ENCODE data around the gene MTMR1.

The MTMR1 gene

DNA sequence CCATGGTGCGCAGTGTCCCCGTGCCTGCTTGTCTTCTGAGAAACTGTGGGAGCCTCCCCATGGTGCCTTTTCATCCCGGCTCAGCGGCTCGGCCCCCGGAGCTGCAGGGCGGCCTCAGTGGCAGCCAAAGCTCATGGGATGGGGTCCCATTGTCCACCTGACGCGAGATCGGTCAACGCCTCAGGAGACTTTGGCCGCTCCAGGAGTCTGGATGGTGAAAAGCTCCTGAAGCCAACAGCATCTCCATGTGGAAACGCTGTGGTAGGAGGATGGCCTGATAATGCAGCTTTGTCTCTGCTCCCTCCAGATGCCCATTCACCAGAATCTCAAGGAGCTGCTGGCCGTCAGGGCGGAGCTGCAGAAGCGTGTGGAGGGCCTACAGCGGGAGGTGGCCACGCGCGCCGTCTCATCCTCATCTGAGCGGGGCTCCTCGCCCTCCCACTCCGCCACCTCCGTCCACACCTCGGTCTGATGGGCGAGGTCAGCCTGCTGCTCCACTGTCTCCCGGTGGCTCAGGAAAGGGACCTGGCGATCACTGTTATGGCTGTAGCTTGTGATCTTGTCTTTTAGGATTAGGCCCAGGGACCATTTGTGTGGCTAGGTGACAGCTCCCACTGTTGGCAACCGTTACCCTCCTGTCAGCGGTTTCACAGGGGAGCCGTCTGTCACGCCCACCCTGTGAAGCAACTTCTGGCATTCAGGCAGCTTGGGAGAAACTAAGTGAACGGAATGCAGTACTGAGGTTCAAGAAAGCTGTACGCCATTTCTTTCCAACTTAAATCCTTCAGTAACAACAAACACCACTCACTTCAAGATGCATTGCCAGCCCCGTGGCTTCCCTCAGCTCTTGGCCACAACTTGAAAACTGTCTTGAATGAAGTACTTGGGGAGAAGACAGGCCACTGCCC, 69.3 kb downstream of the MTMR1 start:
- DNase-seq (ENCODE audit: low spot score) = no peak

DNA sequence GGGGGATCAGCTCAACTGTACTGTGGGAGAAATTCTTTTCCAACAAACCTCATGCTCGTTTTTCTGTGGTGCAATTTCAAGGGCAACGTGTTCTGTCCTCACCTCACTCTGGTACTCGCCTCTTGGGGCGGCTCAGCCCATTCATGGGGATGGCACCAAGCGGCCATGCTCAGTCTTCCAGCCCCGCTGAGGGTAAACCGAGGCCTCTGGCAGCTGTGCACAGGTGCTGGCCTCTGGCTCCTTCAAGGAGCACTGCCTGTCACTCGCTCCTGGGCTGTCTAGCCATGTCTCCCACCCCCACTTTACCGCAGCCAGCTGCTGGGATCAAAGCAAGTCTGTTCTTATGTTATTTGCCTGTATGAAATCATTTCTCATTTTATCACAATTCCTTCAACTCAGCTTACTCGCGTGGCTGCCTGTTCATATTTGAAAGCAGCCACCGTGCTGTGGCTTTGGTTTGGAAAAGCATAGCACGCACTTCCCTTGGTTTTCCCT, 70.2 kb downstream of the MTMR1 start:
- DNase-seq (ENCODE audit: low spot score) = no peak

DNA sequence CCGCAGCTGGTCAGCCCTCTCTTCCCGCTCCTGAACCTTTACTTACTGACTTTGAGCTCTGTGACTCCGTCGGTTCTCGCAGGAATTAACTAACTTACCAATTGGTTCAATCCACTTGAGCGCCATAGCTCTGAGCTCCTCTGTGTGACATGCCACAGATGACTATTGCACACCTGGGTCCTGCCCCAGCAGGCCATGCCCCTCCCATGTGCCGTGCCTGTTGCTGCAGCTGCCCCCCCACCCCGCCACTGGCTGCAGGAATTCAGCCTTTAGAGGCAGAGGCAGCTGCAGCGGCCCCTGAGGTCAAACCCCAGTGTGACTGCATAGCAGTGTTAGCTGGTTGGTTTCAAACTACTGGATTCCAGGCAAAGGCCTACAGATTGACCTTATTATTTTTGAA, 70.6 kb downstream of the MTMR1 start:
- no peak for DNase-seq (ENCODE audit: low spot score)

DNA sequence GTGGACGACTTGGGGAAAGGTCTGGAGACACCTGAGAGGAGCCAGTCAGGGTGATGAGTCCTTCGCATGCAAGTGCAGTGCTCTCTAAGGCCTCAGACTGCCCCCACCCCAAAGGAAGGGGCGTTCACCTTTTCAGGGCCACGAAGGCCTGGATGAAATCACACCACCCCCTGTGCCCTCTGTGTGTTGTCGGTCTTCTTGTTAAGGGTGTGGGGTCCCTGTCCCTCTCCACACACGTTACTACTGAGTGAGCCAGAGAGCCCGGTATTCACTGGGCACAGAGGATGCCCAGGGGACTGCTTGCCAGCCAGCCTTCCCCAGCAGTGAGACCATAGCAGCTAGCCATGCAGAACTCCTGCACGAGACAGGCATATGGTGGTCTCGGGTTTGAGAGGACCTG, 72.0 kb downstream of the MTMR1 start:
- DNase-seq (ENCODE audit: low spot score) = no peak

DNA sequence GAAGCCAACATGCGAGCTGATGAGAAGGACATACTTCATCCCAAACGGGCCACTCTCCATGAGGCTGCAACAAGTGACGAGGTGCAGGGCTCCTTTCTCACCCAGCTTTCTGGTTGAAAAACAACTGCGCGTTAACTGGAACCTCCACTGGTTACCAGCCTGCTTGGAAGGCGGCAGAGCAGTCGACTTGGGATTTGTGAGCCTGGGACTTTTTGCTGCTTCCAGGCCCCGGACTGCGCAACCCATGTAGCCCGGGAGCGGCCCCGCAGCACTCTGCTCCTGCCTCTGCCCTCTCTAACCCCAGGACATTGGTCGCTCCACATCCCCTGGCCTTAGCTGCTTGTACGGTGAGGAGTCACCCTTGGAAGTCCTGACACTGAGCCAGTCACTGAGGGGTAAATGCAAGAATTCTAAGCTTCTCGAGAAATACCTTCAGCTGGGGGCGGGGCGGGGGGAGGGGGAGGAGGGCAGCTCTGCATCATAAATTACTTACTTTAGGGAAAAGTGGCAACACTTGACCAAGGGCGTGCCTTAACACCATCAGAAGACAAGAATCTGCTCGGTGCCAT, 72.7 kb downstream of the MTMR1 start:
- no peak for DNase-seq (ENCODE audit: low spot score)

DNA sequence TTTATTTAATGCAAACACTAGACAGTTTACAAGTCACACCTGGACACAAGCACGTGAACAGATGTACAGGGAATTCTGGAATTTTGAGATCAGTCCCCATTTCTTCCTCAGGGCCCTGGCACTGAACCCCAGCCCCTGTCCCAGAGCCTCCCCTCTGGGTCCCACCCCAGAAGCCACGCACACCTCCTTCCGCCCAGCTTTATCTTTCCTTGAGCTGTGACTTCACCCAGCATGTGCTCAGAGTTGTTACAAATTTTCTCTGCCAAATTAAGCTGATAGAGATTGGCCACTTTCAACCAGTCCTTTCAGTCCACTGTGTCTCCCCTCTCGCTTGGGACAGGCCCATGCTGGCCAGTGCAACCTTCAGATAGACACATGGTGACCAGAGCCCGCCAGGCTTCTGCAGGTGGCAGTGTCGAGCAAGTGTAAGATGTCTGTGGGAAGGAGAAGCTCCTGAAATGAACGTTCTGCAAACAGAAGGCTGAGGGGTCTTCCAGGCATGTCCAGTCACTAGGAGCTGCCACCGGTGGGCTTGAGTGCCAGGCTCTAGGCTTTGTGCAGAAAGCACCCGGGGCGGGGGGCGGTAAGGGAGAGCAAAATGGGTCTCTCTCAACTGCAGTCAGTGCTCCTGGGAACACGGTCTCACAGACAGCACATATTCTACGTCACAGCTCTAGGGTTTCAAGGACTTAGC, 73.3 kb downstream of the MTMR1 start:
- no peak for DNase-seq (ENCODE audit: low spot score)

DNA sequence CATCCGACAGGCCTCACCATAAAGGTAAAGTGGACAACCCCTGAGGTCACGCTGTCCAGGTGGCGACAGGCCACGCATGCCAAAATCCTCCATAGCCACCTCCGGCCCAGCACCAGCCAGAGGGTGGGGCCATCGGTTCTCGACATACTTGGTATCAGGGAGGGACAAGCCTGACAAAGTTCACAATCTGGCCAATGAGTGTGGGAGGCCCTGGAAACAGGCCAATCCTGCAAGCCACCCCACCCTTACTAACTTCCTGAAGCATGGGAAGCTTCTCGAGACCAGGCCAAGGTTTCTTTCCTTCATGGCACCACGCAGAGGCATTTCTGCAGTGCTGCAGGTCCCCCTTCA, 73.8 kb downstream of the MTMR1 start:
- DNase-seq (ENCODE audit: low spot score) = no peak

DNA sequence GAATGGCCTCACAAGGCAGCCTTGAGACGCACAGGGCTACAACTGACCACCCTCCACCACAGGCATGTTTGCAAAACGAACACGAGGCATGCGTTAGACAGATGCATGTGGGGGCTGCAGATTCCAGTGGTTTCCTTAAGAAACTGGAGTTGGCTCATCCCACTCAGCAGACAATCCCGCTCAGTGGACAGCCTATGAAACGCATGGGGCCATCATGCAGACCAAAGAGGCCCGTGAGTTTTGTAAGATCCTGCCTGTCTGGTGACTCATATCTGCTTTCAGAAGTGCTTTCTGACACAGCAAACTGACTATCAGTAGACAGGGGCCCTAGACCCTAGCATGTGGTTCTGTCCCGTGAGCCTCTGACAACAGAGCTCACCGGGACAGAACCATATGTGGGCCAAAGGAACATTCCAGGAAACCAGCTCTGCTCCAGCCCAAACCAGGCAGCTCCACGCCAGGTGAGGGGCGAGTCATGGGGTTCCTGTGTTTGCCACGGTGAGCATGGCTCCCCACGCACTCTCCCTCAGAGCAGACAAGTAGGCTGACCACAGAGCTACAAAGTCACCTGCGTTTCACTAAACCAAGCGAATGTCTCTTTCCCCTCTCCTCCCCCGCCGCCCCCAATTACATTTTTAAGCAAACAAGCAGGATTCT, 74.4 kb downstream of the MTMR1 start:
- no peak for DNase-seq (ENCODE audit: low spot score)

DNA sequence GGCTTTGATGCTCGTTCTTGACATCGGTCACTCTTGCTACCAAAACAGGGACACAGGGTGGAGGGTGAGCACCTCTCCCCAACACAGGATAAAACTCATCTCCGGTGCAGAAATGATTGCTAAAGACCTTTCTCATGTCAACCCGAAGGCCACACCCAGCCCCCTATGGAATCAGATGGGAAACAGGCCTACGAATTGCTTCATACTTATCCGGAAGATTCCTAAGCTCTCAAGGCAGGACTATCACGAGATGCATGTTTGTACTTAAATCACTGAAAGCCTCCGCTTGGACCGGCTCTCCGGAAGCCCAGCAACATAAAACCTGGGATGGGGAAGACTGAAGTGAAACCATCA, 74.9 kb downstream of the MTMR1 start:
- DNase-seq (ENCODE audit: low spot score) = no peak

DNA sequence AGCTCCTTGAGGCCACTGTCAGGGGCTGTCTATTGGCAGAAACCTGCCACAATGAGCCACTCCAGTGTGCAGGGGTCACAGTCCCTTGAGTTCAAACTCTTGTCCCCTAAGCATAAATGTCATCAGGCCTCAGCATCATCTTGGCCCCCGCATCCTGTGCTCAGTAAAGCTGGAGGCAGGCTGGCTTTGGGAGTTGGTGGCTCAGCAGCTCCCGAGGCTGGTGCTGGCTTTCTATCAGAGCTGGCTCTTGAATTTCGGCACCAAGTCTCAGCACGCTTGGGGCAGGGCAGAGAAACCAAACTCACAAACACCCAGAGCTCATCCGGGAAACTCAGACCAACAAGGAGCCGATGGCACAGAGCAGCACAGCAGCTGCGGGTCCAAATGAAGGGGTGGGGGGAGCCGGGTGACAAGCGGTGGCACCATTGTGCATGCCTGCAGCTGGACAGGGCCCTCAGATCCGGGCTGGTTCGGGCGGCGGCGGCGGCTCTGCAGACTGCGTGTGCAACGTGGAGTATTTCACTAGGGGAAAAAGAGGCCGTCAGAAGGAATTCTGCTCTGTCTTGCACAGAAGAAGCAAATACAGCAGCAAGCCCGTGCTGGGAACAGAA, 75.5 kb downstream of the MTMR1 start:
- peak; percentile 74 for DNase-seq (ENCODE audit: low spot score)

DNA sequence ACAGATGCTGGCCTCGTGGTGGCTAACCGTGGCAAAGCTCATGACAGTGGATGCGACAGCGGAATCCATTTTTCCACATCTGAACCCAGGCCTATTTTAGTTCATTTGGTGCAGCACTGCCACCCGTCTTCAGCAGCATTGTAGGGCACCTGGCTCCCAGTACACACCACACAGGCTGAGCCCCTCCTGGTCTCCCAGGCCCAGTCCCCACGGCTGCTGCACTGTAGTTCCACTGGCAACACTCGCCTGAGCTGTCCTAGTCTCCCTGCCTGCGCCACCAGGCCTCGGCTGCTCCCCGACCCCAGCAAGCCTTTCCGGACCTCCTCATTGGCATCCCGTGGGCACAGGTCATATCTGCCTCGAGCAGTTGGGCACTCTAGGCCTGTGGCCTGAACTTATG, 76.2 kb downstream of the MTMR1 start:
- no peak for DNase-seq (ENCODE audit: low spot score)

DNA sequence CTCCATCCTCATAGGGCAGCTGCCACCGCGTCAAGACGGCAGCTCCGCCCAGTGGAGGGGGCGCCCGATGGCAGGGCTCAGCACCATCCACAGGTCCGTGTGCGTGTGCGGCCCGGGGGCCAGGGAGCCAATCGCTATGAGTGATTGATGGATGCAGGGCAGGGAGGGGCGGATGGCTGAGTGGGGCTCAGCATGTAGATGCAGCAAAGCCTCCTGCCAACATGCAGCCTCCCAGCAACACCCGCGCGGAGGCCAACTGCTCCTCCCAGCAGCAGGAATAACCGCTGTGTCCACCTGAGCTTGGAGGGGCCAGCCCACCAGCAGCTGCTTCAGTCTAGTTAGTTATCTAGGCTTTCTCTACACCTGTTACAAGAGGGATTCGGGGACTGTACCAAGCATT, 77.4 kb downstream of the MTMR1 start:
- DNase-seq (ENCODE audit: low spot score) = no peak

DNA sequence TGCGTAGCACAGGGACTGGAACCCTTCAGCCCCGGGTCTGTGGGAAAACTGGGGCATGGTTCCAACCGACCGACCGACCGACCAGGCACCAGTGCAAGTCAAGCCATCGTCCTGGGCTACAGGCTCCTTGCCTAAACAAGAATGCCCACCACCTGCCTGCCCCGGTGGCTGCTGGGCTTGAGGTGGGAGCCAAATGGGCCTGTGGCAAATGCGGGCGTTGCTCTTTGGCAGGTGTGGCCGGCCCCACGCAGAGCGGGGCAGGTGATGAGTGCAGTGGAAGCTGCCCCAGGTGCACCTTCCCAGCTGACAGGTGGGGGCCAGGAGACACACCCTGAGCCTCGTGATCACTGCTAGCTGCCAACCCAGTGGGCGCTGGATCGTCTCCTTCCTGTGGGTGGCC, 77.9 kb downstream of the MTMR1 start:
- DNase-seq (ENCODE audit: low spot score) = no peak

DNA sequence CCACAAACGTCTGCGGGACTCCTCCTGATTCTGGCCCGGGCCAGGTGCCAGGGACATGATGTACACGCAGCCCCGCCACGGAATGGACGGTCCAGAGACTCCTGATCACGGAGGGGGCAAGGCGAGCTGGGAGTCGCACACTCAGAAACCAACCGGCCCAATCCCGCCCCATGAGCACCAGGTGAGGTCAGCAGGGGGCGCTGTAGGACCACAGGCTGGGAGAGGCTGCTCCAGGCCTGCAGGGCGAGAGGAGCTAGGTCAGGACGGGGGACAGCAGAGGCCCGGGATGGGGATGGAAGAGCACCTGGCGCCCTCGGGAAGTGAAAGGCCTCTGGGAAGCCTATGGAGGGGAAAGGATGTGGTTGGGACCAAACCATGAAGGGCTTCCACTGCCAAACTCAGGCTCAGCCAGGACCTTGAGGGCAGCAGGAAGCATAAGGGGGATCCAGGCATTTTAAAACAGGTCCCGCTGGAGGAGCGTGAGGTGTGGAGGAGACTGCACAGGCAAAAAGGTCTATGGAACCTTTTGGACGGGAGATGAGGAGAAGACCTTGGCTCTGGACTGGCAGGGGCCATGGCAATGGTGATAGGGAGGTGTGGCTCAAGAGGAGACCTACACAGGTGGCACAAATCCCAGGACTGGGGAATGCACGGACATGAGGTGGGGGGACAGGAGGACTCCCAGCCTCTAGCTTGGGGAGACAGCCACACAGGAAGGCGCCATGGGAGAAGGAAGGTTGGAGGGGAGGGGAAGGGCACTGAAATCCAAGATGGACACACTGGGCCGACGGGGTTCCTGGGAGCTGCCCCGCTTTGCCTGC, 79.2 kb downstream of the MTMR1 start:
- DNase-seq (ENCODE audit: low spot score) = peak; percentile 59

DNA sequence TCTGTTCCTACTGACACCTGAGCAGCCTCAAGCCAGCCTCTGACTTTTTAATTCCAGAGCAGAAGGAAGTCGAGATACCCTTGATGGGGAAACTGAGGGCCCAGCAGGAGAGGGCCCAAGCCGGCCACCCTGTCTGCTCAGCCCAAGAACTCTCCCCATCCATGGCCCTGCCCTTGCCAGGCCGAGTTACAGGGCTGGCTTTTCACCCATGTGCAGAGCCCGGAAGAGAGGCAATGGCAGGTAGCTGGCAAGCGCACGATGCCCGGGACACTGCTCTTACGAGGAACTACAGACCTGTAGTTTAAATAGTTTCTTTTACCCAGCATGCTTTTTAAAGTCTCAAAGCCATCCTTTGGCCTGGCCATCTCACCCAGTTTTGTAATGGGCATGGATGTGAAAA, 79.9 kb downstream of the MTMR1 start:
- no peak for DNase-seq (ENCODE audit: low spot score)

DNA sequence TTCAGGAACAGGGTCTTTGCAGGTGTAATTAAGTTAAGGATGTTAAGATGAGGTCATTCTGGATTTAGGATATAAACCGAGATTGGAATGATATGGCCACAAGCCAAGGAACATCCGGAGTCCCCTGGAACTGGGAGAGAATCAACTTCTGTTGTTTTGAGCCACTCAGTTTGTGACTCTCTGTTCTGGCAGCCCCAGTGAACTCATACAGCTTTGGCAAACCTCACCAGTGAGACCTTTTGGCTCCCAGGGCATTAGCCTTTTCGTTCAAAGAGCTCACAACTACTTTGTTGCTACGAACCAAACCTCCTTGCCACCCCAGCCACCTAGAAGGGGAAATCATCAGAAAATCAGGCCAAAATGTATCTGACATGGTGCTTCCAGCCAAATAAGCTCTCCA, 80.4 kb downstream of the MTMR1 start:
- DNase-seq (ENCODE audit: low spot score) = no peak

DNA sequence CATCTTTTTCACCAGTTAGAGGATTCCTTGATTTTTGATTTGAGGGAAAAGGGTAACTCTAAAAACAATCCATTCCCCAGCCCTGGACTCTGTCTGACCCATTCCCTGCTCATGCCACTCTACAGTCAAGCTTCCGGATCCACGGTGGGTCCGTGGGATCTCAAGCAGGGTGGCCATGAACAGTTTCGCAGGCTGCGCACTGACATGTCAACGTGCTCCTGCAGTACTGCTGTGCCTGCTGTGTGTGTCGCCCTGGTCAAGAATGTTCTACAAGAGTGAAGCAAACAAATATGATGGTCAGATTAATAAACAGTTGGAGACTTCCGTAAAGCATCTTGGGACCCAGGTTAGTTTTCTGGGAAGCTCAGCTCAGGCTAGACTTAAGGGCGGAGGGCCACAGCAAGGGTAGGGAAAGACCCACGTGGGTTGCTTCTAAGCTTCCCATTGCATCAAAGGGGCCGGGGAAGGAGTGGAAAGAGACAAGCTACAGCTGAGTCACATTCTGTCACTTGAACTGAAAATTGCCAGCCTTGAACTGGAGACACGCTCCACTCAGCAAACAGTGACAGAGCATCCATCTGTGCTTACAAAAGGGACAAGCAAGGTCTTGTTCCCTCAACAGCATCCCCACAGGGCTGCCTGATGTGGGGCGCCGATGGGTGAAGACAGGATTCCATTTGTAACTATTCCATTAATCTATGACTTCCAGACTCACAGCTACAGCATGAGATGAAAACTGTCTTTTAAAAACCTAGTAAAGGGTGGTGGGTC, 81.8 kb downstream of the MTMR1 start:
- DNase-seq (ENCODE audit: low spot score) = peak; percentile 67

DNA sequence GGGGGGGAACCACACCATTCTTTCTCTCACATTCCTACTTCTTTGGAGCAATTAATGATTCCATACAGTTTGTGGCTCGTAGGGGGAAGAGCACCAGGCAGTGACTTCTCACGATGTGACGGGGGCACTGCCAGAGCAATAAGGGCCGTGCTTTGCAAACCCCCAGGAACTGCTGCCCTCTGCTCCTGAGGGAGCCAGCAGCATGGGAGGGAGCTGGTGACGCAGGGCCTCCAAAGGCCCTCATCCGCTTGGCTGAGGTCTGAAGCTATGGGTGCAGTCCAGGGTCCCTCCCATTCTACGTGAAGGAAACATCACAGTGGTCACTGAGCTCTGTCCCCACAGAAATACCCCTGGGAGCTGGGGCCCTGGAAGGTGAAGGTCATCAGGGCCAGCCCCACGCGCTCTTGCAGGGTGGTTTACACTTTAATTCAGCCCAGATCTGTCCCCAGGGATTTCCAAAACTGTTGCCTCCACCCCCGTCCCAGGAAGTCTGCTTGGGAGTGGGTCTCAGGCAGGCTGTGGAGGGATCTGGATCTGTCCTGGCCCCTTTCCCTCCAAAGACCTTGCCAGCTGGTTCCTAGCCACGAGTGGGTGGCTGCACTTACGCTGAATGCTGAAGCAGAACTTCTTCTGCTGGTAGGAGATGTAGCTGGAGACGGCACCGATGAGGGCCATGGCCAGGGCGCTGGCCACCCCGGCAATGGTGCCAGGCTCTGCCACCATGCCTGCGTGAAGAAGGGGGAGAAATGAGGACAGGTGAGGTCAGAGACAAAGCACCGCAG, 82.6 kb downstream of the MTMR1 start:
- DNase-seq (ENCODE audit: low spot score) = no peak

DNA sequence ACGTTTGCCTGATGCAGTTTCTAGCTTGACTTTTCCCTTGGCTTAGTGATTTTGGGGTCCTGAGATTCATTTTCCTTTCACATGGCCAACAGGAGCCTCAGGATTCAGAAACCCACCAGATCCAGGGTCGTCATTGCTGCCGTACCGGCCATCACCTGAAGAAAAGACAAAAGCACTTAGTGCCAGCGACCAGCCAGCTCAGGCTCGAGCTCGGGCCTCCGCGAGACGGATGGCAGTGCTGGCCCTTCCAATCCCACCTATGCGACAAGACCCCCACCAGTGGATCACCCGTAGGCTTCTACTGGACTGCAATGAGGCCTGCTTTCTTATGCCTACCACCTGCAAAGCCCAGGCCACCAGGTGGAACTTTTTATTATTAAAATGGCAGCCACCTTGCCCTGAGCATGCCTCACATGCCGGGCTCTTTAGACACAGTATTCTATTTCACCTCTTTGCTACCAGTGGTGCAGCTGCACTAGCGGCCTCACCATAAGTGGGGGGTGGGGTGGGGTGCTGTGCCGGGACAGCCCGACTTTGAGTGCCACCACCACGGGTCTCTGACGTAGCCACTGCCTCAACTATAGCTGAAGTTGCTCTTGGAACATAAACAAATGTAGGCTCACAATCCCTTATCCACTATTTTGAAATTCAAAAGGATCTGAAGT, 84.3 kb downstream of the MTMR1 start:
- no peak for DNase-seq (ENCODE audit: low spot score)
